Gastroesophageal sphincter (tissue), 4 donors: ENCODE results near the gene PTCRA. TPM values are rescaled to one million over a fixed set of nuclear protein-coding genes. Genes with fewer than 3 reads are reported as not detected.

ENCODE experiments used
- ATAC-seq: fragments of 150-250 bp; one replicate; pipeline ENCODE4 v1.9.1; 2016; ENCODE audit warnings: mild to moderate bottlenecking, moderate library complexity
- H3K27ac ChIP-seq, 4 donors: fragments of 200-600 bp; sonication (generic) in 3 of 4; 1 replicate in 3 of 4; 2 replicates in 1 of 4; pipeline ENCODE4 v1.5.1; 2016 to 2019
- H3K27me3 ChIP-seq: fragments of 200-600 bp; sonication (generic); one replicate; pipeline ENCODE4 v1.5.1; 2019
- H3K36me3 ChIP-seq, 2 donors: fragments of 200-600 bp; sonication (generic); one replicate each; pipeline ENCODE4 v1.5.1; 2019; ENCODE audit warnings: control low read depth in 1 of 2
- H3K4me1 ChIP-seq, 3 donors: fragments of 200-600 bp; sonication (generic); 1 replicate in 2 of 3; 2 replicates in 1 of 3; pipeline ENCODE4 v1.5.1; 2016 to 2019; ENCODE audit warnings: control low read depth in 2 of 3
- H3K4me3 ChIP-seq, 2 donors: fragments of 200-600 bp; sonication (generic); one replicate each; pipeline ENCODE4 v1.5.1; 2019; ENCODE audit warnings: mild to moderate bottlenecking in 1 of 2, moderate library complexity in 1 of 2
- H3K9me3 ChIP-seq, 3 donors: fragments of 200-600 bp; sonication (generic); one replicate each; pipeline ENCODE4 v1.5.1; 2017 to 2019; ENCODE audit warnings: control low read depth in 2 of 3
- CTCF ChIP-seq, 4 experiments: fragments of 200-600 bp in 2 of 4; fragments of 450-650 bp in 2 of 4; sonication (generic) in 1 of 4; IDR thresholded peaks; one replicate each; pipeline ENCODE4 v1.5.1; 2017 to 2019; ENCODE audit warnings: antibody characterized with exemption in 4 of 4, mild to moderate bottlenecking in 2 of 4, moderate library complexity in 2 of 4
- EP300 ChIP-seq: sonication (generic); formaldehyde crosslinking; IDR thresholded peaks from one replicate; pipeline ENCODE4 v1.6.1; 2017; ENCODE audit warnings: antibody characterized with exemption, mild to moderate bottlenecking
- POLR2A ChIP-seq, 2 donors: fragments of 450-650 bp; IDR thresholded peaks; one replicate each; pipeline ENCODE4 v1.6.1; 2017; ENCODE audit warnings: antibody characterized with exemption in 2 of 2, mild to moderate bottlenecking in 2 of 2, moderate library complexity in 1 of 2
- POLR2AphosphoS5 ChIP-seq: sonication (generic); formaldehyde crosslinking; IDR thresholded peaks from one replicate; pipeline ENCODE4 v1.6.1; 2017; ENCODE audit warnings: antibody characterized with exemption
- WGBS, 2 donors: methylation state at CpG; one replicate each; pipeline ENCODE4 v1.1.5; 2018; ENCODE audit warnings: low coverage in 1 of 2; 5-methylcytosine and 5-hydroxymethylcytosine counted together
- total RNA-seq, 4 donors: library from RNA; depleted of rRNA; stranded (reverse); fragments of >200 nt; gene quantifications; one replicate each; pipeline ENCODE4 v1.1.0, GENCODE V29; 2016

Gene PTCRA
- total RNA-seq, 4 donors from 2014 or later: not detected

GRCh38 chr6:42966571-42966970 is 50.7 kb downstream of the PTCRA start:
- H3K27me3 ChIP-seq: no peaks in the 10 kb centered on the region
- H3K27ac ChIP-seq: no peak overlapping the region
- H3K4me1 ChIP-seq: peaks cover 0 to 8% (median 0%) of the 10 kb centered on the region in 3 donors
- no peak for ATAC-seq
- no peak for TF ChIP-seq POLR2AphosphoS5
- no peak for TF ChIP-seq CTCF (IDR thresholded peaks at IDR 0.05)
- TF ChIP-seq POLR2A (IDR thresholded peaks at IDR 0.05): no peak
- peaks cover 0 to 79% of the 10 kb centered on the region in 2 donors for H3K36me3 ChIP-seq
- H3K4me3 ChIP-seq: no peak overlapping the region
- H3K9me3 ChIP-seq: no peaks in the 10 kb centered on the region
- 66 to 77% methylated on average over 5 to 6 of the region's 7 CpGs for WGBS, 2 donors

GRCh38 chr6:42967228-42967627 is 51.4 kb downstream of the PTCRA start:
- WGBS, 2 donors: no CpG with 5 or more reads among the region's 11 CpGs

GRCh38 chr6:42968126-42968701 is 52.4 kb downstream of the PTCRA start:
- WGBS, 2 donors: 100% methylated on average over 1 of the region's 12 CpGs; no CpG with 5 or more reads in 1 of the 2 donors
- Histone ChIP-seq H3K9me3 (no peaks in the 10 kb centered on the region), H3K36me3 (peaks cover 0 to 69% of the 10 kb centered on the region in 2 donors), H3K27ac (no peak overlapping the region), H3K4me1 (peaks cover 0 to 5% (median 0%) of the 10 kb centered on the region in 3 donors), H3K27me3 (no peaks in the 10 kb centered on the region), H3K4me3 (no peak overlapping the region)
- ATAC-seq: no peak
- no peak for TF ChIP-seq EP300
- TF ChIP-seq POLR2A (IDR thresholded peaks at IDR 0.05): no peak
- no peak for TF ChIP-seq POLR2AphosphoS5
- TF ChIP-seq CTCF (IDR thresholded peaks at IDR 0.05): no peak

More at GRCh38 chr6:42967228-42967627, 51.4 kb downstream of the PTCRA start:
- TF ChIP-seq CTCF (IDR thresholded peaks at IDR 0.05): no peak
- no peak for TF ChIP-seq POLR2A (IDR thresholded peaks at IDR 0.05)
- no peak for TF ChIP-seq POLR2AphosphoS5
- TF ChIP-seq EP300: no peak
- Histone ChIP-seq H3K4me1 (peaks cover 0 to 5% (median 0%) of the 10 kb centered on the region in 3 donors), H3K27me3 (no peaks in the 10 kb centered on the region), H3K27ac (no peak overlapping the region), H3K36me3 (peaks cover 0 to 75% of the 10 kb centered on the region in 2 donors), H3K4me3 (no peak overlapping the region), H3K9me3 (no peaks in the 10 kb centered on the region)
- ATAC-seq: no peak

DNA sequence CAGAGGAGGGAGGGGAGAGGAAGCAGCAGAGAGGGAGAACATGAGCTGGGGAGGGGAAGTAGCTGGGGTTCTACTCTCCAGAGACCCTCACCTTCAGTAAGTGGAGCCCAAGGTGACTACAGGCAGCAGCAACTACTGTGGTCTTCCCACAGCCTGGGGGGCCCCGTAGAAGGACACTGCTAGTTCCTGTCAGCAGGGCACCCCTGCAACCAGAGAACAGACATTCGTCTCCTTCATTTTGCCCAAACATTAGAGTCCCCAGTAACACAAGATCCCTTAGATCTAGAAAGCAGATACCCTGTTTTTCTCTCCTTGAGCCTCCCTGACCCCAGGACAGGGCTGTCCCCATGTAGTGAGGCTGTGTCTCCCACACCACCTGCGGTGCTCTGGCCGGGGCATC is 52.9 kb downstream of the PTCRA start:
- H3K9me3 ChIP-seq: no peaks in the 10 kb centered on the region
- H3K27me3 ChIP-seq: no peaks in the 10 kb centered on the region
- no peak for ATAC-seq
- no peak overlapping the region for H3K4me3 ChIP-seq
- H3K27ac ChIP-seq: no peak overlapping the region
- peaks cover 0 to 63% of the 10 kb centered on the region in 2 donors for H3K36me3 ChIP-seq
- WGBS, 2 donors: 61 to 100% methylated on average over 2 to 3 of the region's 4 CpGs
- TF ChIP-seq POLR2A (IDR thresholded peaks at IDR 0.05): no peak
- TF ChIP-seq POLR2AphosphoS5: no peak
- no peak for TF ChIP-seq CTCF (IDR thresholded peaks at IDR 0.05)
- no peak for TF ChIP-seq EP300
- H3K4me1 ChIP-seq: peaks cover 0 to 5% (median 0%) of the 10 kb centered on the region in 3 donors

DNA sequence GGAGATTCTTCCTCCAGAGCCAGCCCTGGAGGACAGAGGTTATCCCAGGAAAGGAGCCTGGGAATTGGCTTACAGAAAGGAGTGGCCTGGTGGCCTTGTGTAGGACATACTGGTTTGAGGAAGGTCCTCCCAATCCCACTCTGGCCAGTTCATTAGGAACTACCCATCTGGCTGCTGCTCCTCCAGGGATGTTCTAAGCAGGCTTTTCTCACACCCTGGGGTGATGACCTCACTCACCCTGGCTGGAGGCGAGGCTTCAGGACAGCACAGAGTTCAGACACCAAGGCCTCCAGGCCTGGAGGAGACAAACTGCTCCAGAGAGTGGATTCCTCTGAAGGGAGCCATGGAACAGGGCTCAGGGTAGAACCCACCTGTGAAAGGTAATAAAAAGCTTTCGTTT is 53.6 kb downstream of the PTCRA start:
- no peak overlapping the region for H3K27ac ChIP-seq
- peaks cover 0 to 57% of the 10 kb centered on the region in 2 donors for H3K36me3 ChIP-seq
- 89% methylated on average over 1 of the region's 2 CpGs; no CpG with 5 or more reads in 1 of the 2 donors for WGBS, 2 donors
- no peak overlapping the region for H3K4me3 ChIP-seq
- no peaks in the 10 kb centered on the region for H3K27me3 ChIP-seq
- peaks cover 0 to 5% (median 0%) of the 10 kb centered on the region in 3 donors for H3K4me1 ChIP-seq
- no peaks in the 10 kb centered on the region for H3K9me3 ChIP-seq
- no peak for ATAC-seq
- no peak for TF ChIP-seq POLR2AphosphoS5
- TF ChIP-seq EP300: no peak
- TF ChIP-seq CTCF (IDR thresholded peaks at IDR 0.05): no peak
- no peak for TF ChIP-seq POLR2A (IDR thresholded peaks at IDR 0.05)
